HG03066 (cell line): Measurements from ENCODE around the gene MNDA.
"Not testable (repeated sequence)": the region's sequence is repeated elsewhere in the genome, so short reads cannot be mapped to it uniquely, and the experiment has no call there.

Experiments
- ATAC-seq: cut with Tn5 transposase; IDR thresholded peaks from one replicate; pipeline ENCODE4 v1.9.1; 2021; ENCODE audit warnings: low read depth; ENCODE audit not compliant: unreplicated experiment

Gene MNDA

GRCh38 chr1:158836038-158836437 is 4.9 kb downstream of the MNDA start:
- no peak for ATAC-seq

- no peak for ATAC-seq
Observed at GRCh38 chr1:158838660-158839059, 7.5 kb downstream of the MNDA start.

- no peak for ATAC-seq
Observed at GRCh38 chr1:158839566-158839965, 8.4 kb downstream of the MNDA start.

DNA sequence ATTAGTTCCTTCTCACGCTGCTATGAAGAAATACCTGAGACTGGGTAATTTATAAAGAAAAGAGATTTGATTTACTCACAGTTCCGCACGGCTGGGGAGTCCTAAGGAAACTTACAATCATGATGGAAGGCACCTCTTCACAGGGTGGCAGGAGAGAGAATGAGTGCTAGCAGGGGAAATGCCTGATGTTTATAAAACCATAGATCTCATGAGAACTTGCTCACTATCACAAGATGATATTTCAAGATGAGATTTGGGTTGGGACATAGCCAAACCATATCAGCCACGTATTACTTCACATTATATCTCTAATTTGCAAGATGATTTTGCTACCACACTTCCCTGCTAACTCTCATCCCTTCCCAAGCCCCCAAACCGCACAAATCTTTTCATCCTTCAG is 9.1 kb downstream of the MNDA start:
- ATAC-seq: no peak

- ATAC-seq: no peak
Observed at GRCh38 chr1:158864595-158864994, 33.4 kb downstream of the MNDA start.

DNA sequence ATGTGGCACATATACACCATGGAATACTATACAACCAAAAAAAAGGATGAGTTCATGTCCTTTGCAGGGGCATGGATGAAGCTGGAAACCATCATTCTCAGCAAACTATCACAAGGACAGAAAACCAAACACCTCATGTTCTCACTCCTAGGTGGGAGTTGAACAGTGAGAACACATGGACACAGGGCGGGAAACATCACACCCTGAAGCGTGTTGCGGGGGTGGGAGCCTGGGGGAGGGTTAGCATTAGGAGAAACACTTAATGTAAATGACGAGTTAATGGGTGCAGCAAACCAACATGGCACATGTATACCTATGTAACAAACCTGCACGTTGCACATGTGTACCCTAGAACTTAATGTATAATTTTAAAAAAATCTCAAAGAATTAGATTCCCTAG is 39.3 kb downstream of the MNDA start:
- not testable (repeated sequence) for ATAC-seq

DNA sequence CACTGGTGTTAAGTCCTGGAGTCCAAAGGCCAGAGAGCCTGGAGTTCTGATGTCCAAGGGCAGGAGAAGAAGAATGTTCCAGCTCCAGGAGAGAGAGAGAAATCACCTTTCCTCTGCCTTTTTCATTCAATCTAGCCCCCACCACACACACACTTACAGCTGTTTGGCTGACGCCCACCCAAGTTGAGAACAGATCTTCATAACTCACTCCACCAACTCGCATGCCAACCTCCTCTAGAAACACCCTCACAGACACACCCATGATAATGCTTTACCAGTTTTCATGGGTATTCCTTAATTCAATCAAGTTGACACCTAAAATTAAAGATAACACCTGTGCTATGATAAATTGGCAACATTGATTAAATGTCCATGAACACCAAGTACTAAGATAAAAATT is 42.0 kb downstream of the MNDA start:
- no peak for ATAC-seq

- no peak for ATAC-seq
Observed at GRCh38 chr1:158893654-158894053, 62.5 kb downstream of the MNDA start.

GRCh38 chr1:158898722-158899121 is 67.6 kb downstream of the MNDA start:
- ATAC-seq: no peak
